Caco-2 (cell line): Measurements from ENCODE around the gene PCNX3. TPM values are rescaled to one million over a fixed set of nuclear protein-coding genes. Genes with fewer than 3 reads are reported as not detected.

ENCODE experiments used
- BruUV-seq: library from RNA; stranded (reverse); fragments of 400-500 nt; replicated peaks from 2 replicates; lab custom pipeline; 2021; lab: Mats Ljungman, UMichigan
- CTCF ChIA-PET: fragments of 300-600 bp; sonication (Branson Sonifier 250); formaldehyde crosslinking; loops from one replicate; lab custom pipeline; 2022; ENCODE audit warnings: antibody characterized with exemption; lab: Charles Lee
- POLR2A ChIA-PET: fragments of 300-600 bp; sonication (Branson Sonifier 250); formaldehyde crosslinking; loops from one replicate; lab custom pipeline; 2022; ENCODE audit warnings: antibody characterized with exemption; lab: Charles Lee
- DNase-seq, 2 experiments: peaks; one replicate each; pipeline versions ENCODE4 v3.0.0 to v3.0.0-alpha.2; 2020 to 2022
- H3K27me3 ChIP-seq: replicated peaks from 2 replicates; pipeline ENCODE4 v1.6.0; 2011; ENCODE audit warnings: low read length; ENCODE audit not compliant: control insufficient read depth, insufficient read depth
- H3K36me3 ChIP-seq: 2 replicates; pipeline ENCODE4 v1.5.1; 2011; ENCODE audit warnings: low read length; ENCODE audit not compliant: control insufficient read depth, insufficient read depth
- H3K4me1 ChIP-seq: fragments of 250-450 bp; sonication (Bioruptor Pico); 2 replicates; pipeline ENCODE4 v1.5.1; 2020; ENCODE audit warnings: mild to moderate bottlenecking
- H3K4me3 ChIP-seq: 2 replicates; pipeline ENCODE4 v1.5.1; 2011; ENCODE audit warnings: low read depth, mild to moderate bottlenecking, control low read depth, low read length
- H3K9me3 ChIP-seq: fragments of 250-450 bp; sonication (Bioruptor Pico); 2 replicates; pipeline ENCODE4 v1.5.1; 2020; ENCODE audit warnings: mild to moderate bottlenecking, moderate library complexity
- H3K27ac Mint-ChIP-seq: one replicate; pipeline ENCODE4 v1.8.0; 2022; ENCODE audit warnings: mixed read lengths; ENCODE audit not compliant: unreplicated experiment
- H3K27me3 Mint-ChIP-seq: one replicate; pipeline ENCODE4 v1.8.0; 2022; ENCODE audit warnings: mixed read lengths; ENCODE audit not compliant: insufficient read depth, unreplicated experiment
- H3K36me3 Mint-ChIP-seq: one replicate; pipeline ENCODE4 v1.8.0; 2022; ENCODE audit warnings: mild to moderate bottlenecking, mixed read lengths; ENCODE audit not compliant: insufficient read depth, unreplicated experiment
- H3K4me1 Mint-ChIP-seq: one replicate; pipeline ENCODE4 v1.8.0; 2022; ENCODE audit warnings: low read depth, mixed read lengths; ENCODE audit not compliant: unreplicated experiment
- H3K4me3 Mint-ChIP-seq: one replicate; pipeline ENCODE4 v1.8.0; 2022; ENCODE audit warnings: mild to moderate bottlenecking, moderate library complexity, mixed read lengths; ENCODE audit not compliant: unreplicated experiment
- H3K9me3 Mint-ChIP-seq: one replicate; pipeline ENCODE4 v1.8.0; 2022; ENCODE audit warnings: mixed read lengths; ENCODE audit not compliant: unreplicated experiment
- CTCF ChIP-seq, 2 experiments: fragments of 200-600 bp in 1 of 2; IDR thresholded peaks; 1 replicate in 1 of 2; 2 replicates in 1 of 2; pipeline versions ENCODE4 v1.5.1 to v1.8.0; 2011 to 2022; ENCODE audit warnings: antibody characterized with exemption in 1 of 2, control low read depth in 1 of 2, inconsistent platforms in 1 of 2, low read depth in 1 of 2, low read length in 1 of 2, mild to moderate bottlenecking in 1 of 2, moderate library complexity in 1 of 2; ENCODE audit not compliant: insufficient read depth in 1 of 2, severe bottlenecking in 1 of 2, unreplicated experiment in 1 of 2
- intact Hi-C: fragments of 100-400 bp; cut with micrococcal nuclease; formaldehyde crosslinking; loops from one replicate; pipeline ENCODE4 v1.10.0; 2022; ENCODE audit not compliant: unreplicated experiment
- total RNA-seq: library from RNA; stranded (reverse); gene quantifications from 2 replicates; pipeline ENCODE4 v1.2.3, GENCODE V29; 2022

The PCNX3 gene
- total RNA-seq, 1 experiment from 2014 or later: 52.7 TPM

- ChIA-PET POLR2A (interaction anchor here (0.6 kb wide), 1 partner anchor 392 kb away, joined by 3 read pairs; no protein-coding TSS in a partner anchor), CTCF (no interaction called here)
- DNase-seq: no peak
- Mint-ChIP-seq H3K4me3 (peak overlapping the region; percentile 2), H3K27me3 (no peaks in the 10 kb centered on the region), H3K9me3 (no peaks in the 10 kb centered on the region), H3K36me3 (peaks cover 28% of the 10 kb centered on the region), H3K4me1 (peaks cover 6% of the 10 kb centered on the region), H3K27ac (no peak overlapping the region)
- intact Hi-C loops: no loop called here
- no peaks in the 10 kb centered on the region for H3K9me3 ChIP-seq
- H3K27me3 ChIP-seq: no peaks in the 10 kb centered on the region
- TF ChIP-seq CTCF (IDR thresholded peaks at IDR 0.05; ENCODE audit: insufficient read depth in 1 of 2, low read depth in 1 of 2, low read length in 1 of 2, severe bottlenecking in 1 of 2, unreplicated experiment in 1 of 2): no peak
- H3K36me3 ChIP-seq: no peaks in the 10 kb centered on the region
- H3K4me3 ChIP-seq: no peak overlapping the region
- no TSS peak for BruUV-seq
- H3K4me1 ChIP-seq: peaks cover 22% of the 10 kb centered on the region
Measured at GRCh38 chr11:65578667-65579066, 36.9 kb upstream of the PCNX3 start.

GRCh38 chr11:65579291-65579690 is 36.3 kb upstream of the PCNX3 start:
- BruUV-seq: no TSS peak
- CTCF ChIA-PET: no interaction called here
- H3K9me3 ChIP-seq: no peaks in the 10 kb centered on the region
- no peaks in the 10 kb centered on the region for H3K36me3 ChIP-seq
- no peaks in the 10 kb centered on the region for H3K27me3 ChIP-seq
- H3K4me1 ChIP-seq: peaks cover 18% of the 10 kb centered on the region
- POLR2A ChIA-PET: interaction anchor here (0.6 kb wide), 1 partner anchor 392 kb away, joined by 3 read pairs; no protein-coding TSS in a partner anchor
- Mint-ChIP-seq H3K36me3 (peaks cover 22% of the 10 kb centered on the region), H3K9me3 (no peaks in the 10 kb centered on the region), H3K27ac (no peak overlapping the region), H3K4me3 (no peak overlapping the region), H3K4me1 (peaks cover 6% of the 10 kb centered on the region), H3K27me3 (no peaks in the 10 kb centered on the region)
- DNase-seq: no peak
- intact Hi-C loops: no loop called here
- H3K4me3 ChIP-seq: no peak overlapping the region
- TF ChIP-seq CTCF (IDR thresholded peaks at IDR 0.05; ENCODE audit: insufficient read depth in 1 of 2, low read depth in 1 of 2, low read length in 1 of 2, severe bottlenecking in 1 of 2, unreplicated experiment in 1 of 2): no peak

- H3K27me3 Mint-ChIP-seq: no peaks in the 10 kb centered on the region
- POLR2A ChIA-PET: no interaction called here
Measured at GRCh38 chr11:65580031-65580692, 35.4 kb upstream of the PCNX3 start.

More at GRCh38 chr11:65580031-65580692, 35.4 kb upstream of the PCNX3 start:
- Mint-ChIP-seq H3K4me1 (peaks cover 6% of the 10 kb centered on the region), H3K9me3 (no peaks in the 10 kb centered on the region), H3K27ac (no peak overlapping the region), H3K36me3 (peaks cover 13% of the 10 kb centered on the region), H3K4me3 (no peak overlapping the region)
- no TSS peak for BruUV-seq
- intact Hi-C loops: no loop called here
- no peak overlapping the region for H3K4me3 ChIP-seq
- no peaks in the 10 kb centered on the region for H3K27me3 ChIP-seq
- CTCF ChIA-PET: interaction anchor here (0.6 kb wide), 1 partner anchor 14 kb away, joined by 4 read pairs; no protein-coding TSS in a partner anchor
- no peaks in the 10 kb centered on the region for H3K9me3 ChIP-seq
- DNase-seq: no peak
- no peak for TF ChIP-seq CTCF (IDR thresholded peaks at IDR 0.05; ENCODE audit: insufficient read depth in 1 of 2, low read depth in 1 of 2, low read length in 1 of 2, severe bottlenecking in 1 of 2, unreplicated experiment in 1 of 2)
- H3K36me3 ChIP-seq: no peaks in the 10 kb centered on the region
- H3K4me1 ChIP-seq: peaks cover 14% of the 10 kb centered on the region
